Ectodermal cell (in vitro differentiated cells): ENCODE measurements around the gene NR5A1.

Experiments
- H3K27ac ChIP-seq: 2 replicates; pipeline ENCODE4 v1.7.0; 2013; ENCODE audit warnings: mild to moderate bottlenecking, low read depth, low read length; ENCODE audit not compliant: insufficient read depth, poor library complexity, severe bottlenecking
- H3K27me3 ChIP-seq: 2 replicates; pipeline ENCODE4 v1.7.0; 2013; ENCODE audit warnings: mild to moderate bottlenecking, low read length; ENCODE audit not compliant: insufficient read depth, control insufficient read depth, poor library complexity, severe bottlenecking
- H3K36me3 ChIP-seq: one replicate; pipeline ENCODE4 v1.7.0; 2013; ENCODE audit warnings: low read length; ENCODE audit not compliant: control insufficient read depth, insufficient read depth
- H3K4me1 ChIP-seq: one replicate; pipeline ENCODE4 v1.7.0; 2013; ENCODE audit warnings: low read length; ENCODE audit not compliant: control insufficient read depth, insufficient read depth
- H3K4me3 ChIP-seq: 2 replicates; pipeline ENCODE4 v1.7.0; 2013; ENCODE audit warnings: low read depth, low read length, control low read depth; ENCODE audit not compliant: insufficient read depth
- H3K9me3 ChIP-seq: 2 replicates; pipeline ENCODE4 v1.7.0; 2013; ENCODE audit warnings: mild to moderate bottlenecking, low read length, moderate library complexity; ENCODE audit not compliant: control insufficient read depth
- WGBS, 2 experiments: methylation state at CpG; one replicate each; pipeline ENCODE4 v1.1.7; 2013; ENCODE audit warnings: missing lambda C conversion rate in 2 of 2; 5-methylcytosine and 5-hydroxymethylcytosine counted together

Gene NR5A1

GRCh38 chr9:124500028-124500795 is 7.0 kb downstream of the NR5A1 start:
- 93 to 94% methylated on average over 40 of the region's 40 CpGs for WGBS, 2 experiments
- Histone ChIP-seq H3K36me3 (no peaks in the 10 kb centered on the region), H3K9me3 (no peaks in the 10 kb centered on the region), H3K4me3 (no peak overlapping the region), H3K27ac (no peak overlapping the region), H3K27me3 (peaks cover 46% of the 10 kb centered on the region), H3K4me1 (peaks cover 10% of the 10 kb centered on the region)

GRCh38 chr9:124499216-124499615 is 8.0 kb downstream of the NR5A1 start:
- Histone ChIP-seq H3K4me3 (no peak overlapping the region), H3K27me3 (peaks cover 36% of the 10 kb centered on the region), H3K36me3 (no peaks in the 10 kb centered on the region), H3K4me1 (peaks cover 14% of the 10 kb centered on the region), H3K27ac (no peak overlapping the region), H3K9me3 (no peaks in the 10 kb centered on the region)
- 89 to 93% methylated on average over 3 of the region's 3 CpGs for WGBS, 2 experiments

GRCh38 chr9:124498499-124499146 is 8.6 kb downstream of the NR5A1 start:
- no peaks in the 10 kb centered on the region for H3K36me3 ChIP-seq
- H3K4me3 ChIP-seq, result no peak overlapping the region
- H3K4me1 ChIP-seq, result peaks cover 18% of the 10 kb centered on the region
- H3K27me3 ChIP-seq, result peaks cover 30% of the 10 kb centered on the region
- whole genome bisulfite sequencing, 2 experiments, result 84 to 88% methylated on average over 15 of the region's 15 CpGs
- no peaks in the 10 kb centered on the region for H3K9me3 ChIP-seq
- H3K27ac ChIP-seq, result no peak overlapping the region

- Histone ChIP-seq H3K27ac (no peak overlapping the region), H3K4me1 (peaks cover 23% of the 10 kb centered on the region), H3K9me3 (no peaks in the 10 kb centered on the region), H3K36me3 (no peaks in the 10 kb centered on the region), H3K4me3 (no peak overlapping the region), H3K27me3 (peaks cover 24% of the 10 kb centered on the region)
- 78 to 79% methylated on average over 6 of the region's 6 CpGs for WGBS, 2 experiments
Observed at GRCh38 chr9:124498040-124498439, 9.2 kb downstream of the NR5A1 start.

- no peaks in the 10 kb centered on the region for H3K9me3 ChIP-seq
- no peak overlapping the region for H3K27ac ChIP-seq
- H3K4me1 ChIP-seq, result peaks cover 26% of the 10 kb centered on the region
- no peaks in the 10 kb centered on the region for H3K36me3 ChIP-seq
- peaks cover 18% of the 10 kb centered on the region for H3K27me3 ChIP-seq
- H3K4me3 ChIP-seq, result no peak overlapping the region
- WGBS, 2 experiments, result 92 to 94% methylated on average over 8 of the region's 8 CpGs
Observed at GRCh38 chr9:124497441-124497840, 9.8 kb downstream of the NR5A1 start.

GRCh38 chr9:124496463-124496862 is 10.7 kb downstream of the NR5A1 start:
- WGBS, 2 experiments, result 86 to 89% methylated on average over 15 of the region's 15 CpGs
- peaks cover 26% of the 10 kb centered on the region for H3K4me1 ChIP-seq
- no peaks in the 10 kb centered on the region for H3K36me3 ChIP-seq
- H3K4me3 ChIP-seq, result no peak overlapping the region
- no peaks in the 10 kb centered on the region for H3K9me3 ChIP-seq
- H3K27me3 ChIP-seq, result peaks cover 9% of the 10 kb centered on the region
- H3K27ac ChIP-seq, result no peak overlapping the region

DNA sequence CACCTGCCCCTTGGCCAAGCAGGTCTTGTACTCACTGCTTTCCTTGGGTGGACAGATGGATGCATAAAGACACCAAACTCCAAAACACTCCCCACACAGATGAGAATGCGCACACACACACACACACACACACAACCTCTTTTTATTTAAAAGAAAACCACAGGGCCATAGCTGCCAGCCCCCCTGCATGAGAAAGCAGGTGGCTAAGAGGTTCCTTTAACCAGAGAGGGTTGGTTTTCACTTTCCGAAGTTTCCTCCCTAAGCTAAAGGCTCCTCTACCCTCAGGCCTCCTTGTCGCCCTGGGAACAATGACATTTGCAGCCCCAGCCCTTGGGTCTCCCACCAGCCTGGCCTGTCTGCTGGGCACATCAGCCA is 11.1 kb downstream of the NR5A1 start:
- H3K36me3 ChIP-seq, result no peaks in the 10 kb centered on the region
- peaks cover 26% of the 10 kb centered on the region for H3K4me1 ChIP-seq
- WGBS, 2 experiments, result 78 to 83% methylated on average over 3 of the region's 3 CpGs
- H3K9me3 ChIP-seq, result no peaks in the 10 kb centered on the region
- peaks cover 5% of the 10 kb centered on the region for H3K27me3 ChIP-seq
- no peak overlapping the region for H3K4me3 ChIP-seq
- no peak overlapping the region for H3K27ac ChIP-seq

GRCh38 chr9:124495126-124496074 is 11.8 kb downstream of the NR5A1 start:
- Histone ChIP-seq H3K36me3 (no peaks in the 10 kb centered on the region), H3K4me3 (no peak overlapping the region), H3K27ac (no peak overlapping the region), H3K4me1 (peaks cover 26% of the 10 kb centered on the region), H3K27me3 (no peaks in the 10 kb centered on the region), H3K9me3 (no peaks in the 10 kb centered on the region)
- 93 to 94% methylated on average over 31 of the region's 31 CpGs for WGBS, 2 experiments

DNA sequence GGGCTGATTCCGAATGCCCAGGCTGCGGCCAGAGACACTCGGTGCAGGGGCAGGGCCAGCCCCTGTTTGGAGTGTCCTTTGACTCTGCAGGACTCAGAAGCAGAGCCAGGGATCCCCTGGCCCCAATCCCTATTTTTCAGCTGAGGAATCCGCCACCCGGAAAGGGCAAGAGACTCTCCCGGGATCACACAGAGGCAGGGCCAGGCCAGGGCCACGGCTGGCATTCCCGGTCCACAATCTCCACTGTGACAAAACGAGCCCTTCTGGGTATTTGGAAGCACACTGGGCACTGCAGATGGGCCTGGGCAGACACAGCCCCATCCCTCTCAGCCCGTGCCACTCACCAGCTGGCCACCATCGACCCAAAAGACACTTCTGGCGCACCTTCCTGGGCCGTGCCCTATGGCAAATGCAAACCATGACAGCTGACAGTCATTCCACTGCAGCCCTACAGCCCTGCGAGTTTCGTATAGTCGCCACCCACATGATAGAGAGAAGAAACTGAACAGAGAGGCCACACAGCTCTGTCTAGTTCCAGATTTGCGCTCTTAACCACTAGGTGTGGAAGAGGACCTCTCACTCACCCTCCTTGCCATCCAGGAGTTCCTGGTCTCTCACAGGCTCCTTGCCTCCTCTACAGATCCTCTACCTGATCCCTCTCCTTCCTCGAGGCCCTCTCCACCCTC is 13.3 kb downstream of the NR5A1 start:
- H3K4me1 ChIP-seq, result peaks cover 26% of the 10 kb centered on the region
- H3K36me3 ChIP-seq, result no peaks in the 10 kb centered on the region
- no peak overlapping the region for H3K4me3 ChIP-seq
- H3K27me3 ChIP-seq, result no peaks in the 10 kb centered on the region
- 91 to 93% methylated on average over 18 of the region's 18 CpGs for WGBS, 2 experiments
- H3K27ac ChIP-seq, result no peak overlapping the region
- H3K9me3 ChIP-seq, result no peaks in the 10 kb centered on the region
